SH-SY5Y (cell line): ENCODE measurements around the gene SMPDL3A.

Experiments used
- GATA2 ChIP-seq: IDR thresholded peaks from 2 replicates; pipeline ENCODE4 v1.6.1; 2011; ENCODE audit warnings: mild to moderate bottlenecking, low read depth, low read length
- GATA3 ChIP-seq: IDR thresholded peaks from 2 replicates; pipeline ENCODE4 v1.6.1; 2011; ENCODE audit warnings: low read depth, mild to moderate bottlenecking, low read length, moderate library complexity

- no peak for TF ChIP-seq GATA3
- TF ChIP-seq GATA2: no peak
Observed at GRCh38 chr6:122809001-122809400, 19.9 kb downstream of the SMPDL3A start.
